HepG2 (cell line): Measurements from ENCODE around the gene IQSEC1. TPM values are rescaled to one million over a fixed set of nuclear protein-coding genes. Genes with fewer than 3 reads are reported as not detected.

Experiments used
- HOXA7 ChIP-seq: sonication (generic); formaldehyde crosslinking; IDR thresholded peaks from 2 replicates; pipeline ENCODE4 v1.8.1; 2022; ENCODE audit warnings: mild to moderate bottlenecking, missing genetic modification reagents, moderate library complexity
- KDM6A ChIP-seq: IDR thresholded peaks from 2 replicates; pipeline ENCODE4 v1.6.1; 2016; ENCODE audit warnings: low read depth
- NCOR1 ChIP-seq: fragments of 200-600 bp; sonication (generic); IDR thresholded peaks from 2 replicates; pipeline ENCODE4 v1.7.0; 2017; ENCODE audit warnings: antibody characterized with exemption, low read length, borderline replicate concordance
- ZFP36 ChIP-seq: fragments of 150-350 bp; IDR thresholded peaks from 2 replicates; pipeline ENCODE4 v1.6.1; 2018; ENCODE audit warnings: borderline replicate concordance, low read length, low read depth; ENCODE audit not compliant: partially characterized antibody
- ZNF12 ChIP-seq: sonication (generic); formaldehyde crosslinking; IDR thresholded peaks from 2 replicates; pipeline ENCODE4 v1.5.0; 2020; ENCODE audit warnings: missing genetic modification reagents
- ZNF30 ChIP-seq: sonication (generic); formaldehyde crosslinking; IDR thresholded peaks from 2 replicates; pipeline ENCODE4 v1.5.0; 2020; ENCODE audit warnings: mild to moderate bottlenecking, missing genetic modification reagents
- ZNF556 ChIP-seq: sonication (generic); formaldehyde crosslinking; IDR thresholded peaks from 2 replicates; pipeline ENCODE4 v1.4.0; 2020; ENCODE audit warnings: mild to moderate bottlenecking, missing genetic modification reagents, borderline replicate concordance
- ZSCAN12 ChIP-seq: sonication (generic); formaldehyde crosslinking; IDR thresholded peaks from 2 replicates; pipeline ENCODE4 v1.9.0; 2021; ENCODE audit warnings: mild to moderate bottlenecking, missing genetic modification reagents
- polyA plus RNA-seq, 8 experiments: library from polyadenylated mRNA; depleted of rRNA in 3 of 8; stranded (reverse) in 7 of 8; unstranded in 1 of 8; fragments of >200 nt; fragmentation: Illumina TruSeq in 4 of 8; extraction: Trizol in 4 of 8; gene quantifications; 2 replicates each; pipeline versions ENCODE4 v1.2.1 to v1.2.3, GENCODE V29; 2011 to 2016; ENCODE audit warnings: low read depth in 4 of 8, missing spikeins in 1 of 8, mixed read lengths in 1 of 8; ENCODE audit not compliant: insufficient read depth in 1 of 8
- total RNA-seq, 5 experiments: library from RNA; depleted of rRNA; stranded (reverse); fragments of >200 nt; fragmentation: Illumina TruSeq; extraction: Trizol; gene quantifications; 2 replicates each; pipeline ENCODE4 v1.2.3, GENCODE V29; 2016; ENCODE audit warnings: low read depth in 1 of 5
- TF ChIP-seq, protein P1 (sequence below): sonication (generic); formaldehyde crosslinking; IDR thresholded peaks from 2 replicates; pipeline ENCODE4 v1.5.0; 2020; ENCODE audit warnings: mild to moderate bottlenecking, missing genetic modification reagents, moderate library complexity
- TF ChIP-seq, protein P2 (sequence below), 2 experiments: sonication (generic) in 1 of 2; formaldehyde crosslinking in 1 of 2; IDR thresholded peaks; 2 replicates each; pipeline versions ENCODE4 v1.4.0 to v1.6.1; 2018 to 2020; ENCODE audit warnings: missing genetic modification reagents in 2 of 2, borderline replicate concordance in 1 of 2, low read depth in 1 of 2, mild to moderate bottlenecking in 1 of 2, missing biosample characterization in 1 of 2
- TF ChIP-seq, protein P3 (sequence below): sonication (generic); formaldehyde crosslinking; IDR thresholded peaks from 2 replicates; pipeline ENCODE4 v1.9.0; 2022; ENCODE audit warnings: missing genetic modification reagents, mild to moderate bottlenecking, borderline replicate concordance
- TF ChIP-seq, protein P4 (sequence below): sonication (generic); formaldehyde crosslinking; IDR thresholded peaks from 2 replicates; pipeline ENCODE4 v1.9.0; 2021; ENCODE audit warnings: mild to moderate bottlenecking, missing genetic modification reagents
- TF ChIP-seq, protein P5 (sequence below): IDR thresholded peaks from 2 replicates; pipeline ENCODE4 v1.6.1; 2016; ENCODE audit warnings: low read depth

IQSEC1 gene
- total and polyA plus RNA-seq, 2 of the 13 experiments (the other 11 are each of a cell fraction or from before 2014, with no cell fraction given): 17.4 to 20.2 TPM

DNA sequence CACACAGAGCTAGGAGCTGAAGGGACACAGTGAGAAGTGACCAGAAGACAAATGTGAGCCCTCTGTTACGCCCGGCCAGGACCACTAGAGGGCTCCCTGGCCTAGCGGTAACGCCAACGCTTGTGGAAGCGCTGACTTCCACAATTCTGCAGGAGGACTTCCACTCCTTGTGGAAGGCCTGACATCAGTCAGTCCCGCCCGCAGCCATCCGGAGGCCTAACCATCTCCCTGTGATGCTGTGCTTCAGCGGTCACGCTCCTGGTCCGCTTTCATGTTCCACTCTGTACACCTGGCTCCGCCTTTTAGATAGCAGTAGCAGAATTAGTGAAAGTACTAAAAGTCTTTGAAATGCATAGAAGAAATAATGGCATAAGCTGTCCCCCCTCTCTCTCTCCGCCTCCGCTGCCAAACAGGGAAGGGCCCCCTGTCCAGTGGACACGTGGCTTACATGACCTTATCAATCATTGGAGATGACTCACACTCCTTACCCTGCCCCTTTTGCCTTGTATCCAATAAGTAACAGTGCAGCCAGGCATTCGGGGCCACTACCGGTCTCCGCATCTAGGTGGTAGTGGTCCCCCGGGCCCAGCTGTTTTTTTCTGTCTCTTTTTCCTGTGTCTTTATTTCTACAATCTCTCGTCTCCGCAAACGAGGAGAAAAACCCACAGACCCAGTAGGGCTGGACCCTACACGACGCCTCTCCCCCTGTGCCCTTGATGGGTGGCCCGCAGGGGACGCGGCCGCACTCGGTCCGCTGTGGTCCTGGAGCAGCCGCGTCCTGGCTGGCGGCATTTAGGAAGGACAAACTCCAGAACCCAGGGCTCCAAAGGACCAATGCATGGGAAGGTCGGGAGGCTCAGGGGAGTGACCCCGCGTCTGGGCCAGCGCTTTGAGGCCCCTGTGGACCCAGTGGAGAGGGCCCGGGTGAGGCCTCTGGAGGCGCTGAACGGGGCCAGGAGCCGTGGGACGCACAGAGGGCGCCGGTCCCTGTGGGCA is 204.9 kb downstream of the IQSEC1 start (continued):
- TF ChIP-seq, protein P1, sequence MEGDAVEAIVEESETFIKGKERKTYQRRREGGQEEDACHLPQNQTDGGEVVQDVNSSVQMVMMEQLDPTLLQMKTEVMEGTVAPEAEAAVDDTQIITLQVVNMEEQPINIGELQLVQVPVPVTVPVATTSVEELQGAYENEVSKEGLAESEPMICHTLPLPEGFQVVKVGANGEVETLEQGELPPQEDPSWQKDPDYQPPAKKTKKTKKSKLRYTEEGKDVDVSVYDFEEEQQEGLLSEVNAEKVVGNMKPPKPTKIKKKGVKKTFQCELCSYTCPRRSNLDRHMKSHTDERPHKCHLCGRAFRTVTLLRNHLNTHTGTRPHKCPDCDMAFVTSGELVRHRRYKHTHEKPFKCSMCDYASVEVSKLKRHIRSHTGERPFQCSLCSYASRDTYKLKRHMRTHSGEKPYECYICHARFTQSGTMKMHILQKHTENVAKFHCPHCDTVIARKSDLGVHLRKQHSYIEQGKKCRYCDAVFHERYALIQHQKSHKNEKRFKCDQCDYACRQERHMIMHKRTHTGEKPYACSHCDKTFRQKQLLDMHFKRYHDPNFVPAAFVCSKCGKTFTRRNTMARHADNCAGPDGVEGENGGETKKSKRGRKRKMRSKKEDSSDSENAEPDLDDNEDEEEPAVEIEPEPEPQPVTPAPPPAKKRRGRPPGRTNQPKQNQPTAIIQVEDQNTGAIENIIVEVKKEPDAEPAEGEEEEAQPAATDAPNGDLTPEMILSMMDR: peak; percentile 95
- TF ChIP-seq ZFP36 (no peak), ZNF556 (CRISPR knock-in tag) (0 out of 2 replicates have a peak, but pooled peaks have one; percentile 53), ZSCAN12 (CRISPR knock-in tag) (no peak), ZNF12 (CRISPR knock-in tag) (no peak), ZNF30 (CRISPR knock-in tag) (no peak), NCOR1 (no peak), HOXA7 (no peak), KDM6A (CRISPR knock-in tag) (no peak)
- TF ChIP-seq, protein P2, sequence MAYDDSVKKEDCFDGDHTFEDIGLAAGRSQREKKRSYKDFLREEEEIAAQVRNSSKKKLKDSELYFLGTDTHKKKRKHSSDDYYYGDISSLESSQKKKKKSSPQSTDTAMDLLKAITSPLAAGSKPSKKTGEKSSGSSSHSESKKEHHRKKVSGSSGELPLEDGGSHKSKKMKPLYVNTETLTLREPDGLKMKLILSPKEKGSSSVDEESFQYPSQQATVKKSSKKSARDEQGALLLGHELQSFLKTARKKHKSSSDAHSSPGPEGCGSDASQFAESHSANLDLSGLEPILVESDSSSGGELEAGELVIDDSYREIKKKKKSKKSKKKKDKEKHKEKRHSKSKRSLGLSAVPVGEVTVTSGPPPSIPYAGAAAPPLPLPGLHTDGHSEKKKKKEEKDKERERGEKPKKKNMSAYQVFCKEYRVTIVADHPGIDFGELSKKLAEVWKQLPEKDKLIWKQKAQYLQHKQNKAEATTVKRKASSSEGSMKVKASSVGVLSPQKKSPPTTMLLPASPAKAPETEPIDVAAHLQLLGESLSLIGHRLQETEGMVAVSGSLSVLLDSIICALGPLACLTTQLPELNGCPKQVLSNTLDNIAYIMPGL (CRISPR knock-in tag; IDR thresholded peaks at IDR 0.05; ENCODE audit: borderline replicate concordance in 1 of 2, low read depth in 1 of 2): peak in 1 of 2 experiments; percentile 59; a peak in 1 of 4 replicates
- TF ChIP-seq, protein P3, sequence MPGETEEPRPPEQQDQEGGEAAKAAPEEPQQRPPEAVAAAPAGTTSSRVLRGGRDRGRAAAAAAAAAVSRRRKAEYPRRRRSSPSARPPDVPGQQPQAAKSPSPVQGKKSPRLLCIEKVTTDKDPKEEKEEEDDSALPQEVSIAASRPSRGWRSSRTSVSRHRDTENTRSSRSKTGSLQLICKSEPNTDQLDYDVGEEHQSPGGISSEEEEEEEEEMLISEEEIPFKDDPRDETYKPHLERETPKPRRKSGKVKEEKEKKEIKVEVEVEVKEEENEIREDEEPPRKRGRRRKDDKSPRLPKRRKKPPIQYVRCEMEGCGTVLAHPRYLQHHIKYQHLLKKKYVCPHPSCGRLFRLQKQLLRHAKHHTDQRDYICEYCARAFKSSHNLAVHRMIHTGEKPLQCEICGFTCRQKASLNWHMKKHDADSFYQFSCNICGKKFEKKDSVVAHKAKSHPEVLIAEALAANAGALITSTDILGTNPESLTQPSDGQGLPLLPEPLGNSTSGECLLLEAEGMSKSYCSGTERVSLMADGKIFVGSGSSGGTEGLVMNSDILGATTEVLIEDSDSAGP (CRISPR knock-in tag): peak; percentile 56; the same call in 1 of the 2 replicates
- TF ChIP-seq, protein P4, sequence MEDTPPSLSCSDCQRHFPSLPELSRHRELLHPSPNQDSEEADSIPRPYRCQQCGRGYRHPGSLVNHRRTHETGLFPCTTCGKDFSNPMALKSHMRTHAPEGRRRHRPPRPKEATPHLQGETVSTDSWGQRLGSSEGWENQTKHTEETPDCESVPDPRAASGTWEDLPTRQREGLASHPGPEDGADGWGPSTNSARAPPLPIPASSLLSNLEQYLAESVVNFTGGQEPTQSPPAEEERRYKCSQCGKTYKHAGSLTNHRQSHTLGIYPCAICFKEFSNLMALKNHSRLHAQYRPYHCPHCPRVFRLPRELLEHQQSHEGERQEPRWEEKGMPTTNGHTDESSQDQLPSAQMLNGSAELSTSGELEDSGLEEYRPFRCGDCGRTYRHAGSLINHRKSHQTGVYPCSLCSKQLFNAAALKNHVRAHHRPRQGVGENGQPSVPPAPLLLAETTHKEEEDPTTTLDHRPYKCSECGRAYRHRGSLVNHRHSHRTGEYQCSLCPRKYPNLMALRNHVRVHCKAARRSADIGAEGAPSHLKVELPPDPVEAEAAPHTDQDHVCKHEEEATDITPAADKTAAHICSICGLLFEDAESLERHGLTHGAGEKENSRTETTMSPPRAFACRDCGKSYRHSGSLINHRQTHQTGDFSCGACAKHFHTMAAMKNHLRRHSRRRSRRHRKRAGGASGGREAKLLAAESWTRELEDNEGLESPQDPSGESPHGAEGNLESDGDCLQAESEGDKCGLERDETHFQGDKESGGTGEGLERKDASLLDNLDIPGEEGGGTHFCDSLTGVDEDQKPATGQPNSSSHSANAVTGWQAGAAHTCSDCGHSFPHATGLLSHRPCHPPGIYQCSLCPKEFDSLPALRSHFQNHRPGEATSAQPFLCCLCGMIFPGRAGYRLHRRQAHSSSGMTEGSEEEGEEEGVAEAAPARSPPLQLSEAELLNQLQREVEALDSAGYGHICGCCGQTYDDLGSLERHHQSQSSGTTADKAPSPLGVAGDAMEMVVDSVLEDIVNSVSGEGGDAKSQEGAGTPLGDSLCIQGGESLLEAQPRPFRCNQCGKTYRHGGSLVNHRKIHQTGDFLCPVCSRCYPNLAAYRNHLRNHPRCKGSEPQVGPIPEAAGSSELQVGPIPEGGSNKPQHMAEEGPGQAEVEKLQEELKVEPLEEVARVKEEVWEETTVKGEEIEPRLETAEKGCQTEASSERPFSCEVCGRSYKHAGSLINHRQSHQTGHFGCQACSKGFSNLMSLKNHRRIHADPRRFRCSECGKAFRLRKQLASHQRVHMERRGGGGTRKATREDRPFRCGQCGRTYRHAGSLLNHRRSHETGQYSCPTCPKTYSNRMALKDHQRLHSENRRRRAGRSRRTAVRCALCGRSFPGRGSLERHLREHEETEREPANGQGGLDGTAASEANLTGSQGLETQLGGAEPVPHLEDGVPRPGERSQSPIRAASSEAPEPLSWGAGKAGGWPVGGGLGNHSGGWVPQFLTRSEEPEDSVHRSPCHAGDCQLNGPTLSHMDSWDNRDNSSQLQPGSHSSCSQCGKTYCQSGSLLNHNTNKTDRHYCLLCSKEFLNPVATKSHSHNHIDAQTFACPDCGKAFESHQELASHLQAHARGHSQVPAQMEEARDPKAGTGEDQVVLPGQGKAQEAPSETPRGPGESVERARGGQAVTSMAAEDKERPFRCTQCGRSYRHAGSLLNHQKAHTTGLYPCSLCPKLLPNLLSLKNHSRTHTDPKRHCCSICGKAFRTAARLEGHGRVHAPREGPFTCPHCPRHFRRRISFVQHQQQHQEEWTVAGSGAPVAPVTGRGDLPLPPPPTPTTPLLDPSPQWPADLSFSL: no peak
- TF ChIP-seq, protein P5, sequence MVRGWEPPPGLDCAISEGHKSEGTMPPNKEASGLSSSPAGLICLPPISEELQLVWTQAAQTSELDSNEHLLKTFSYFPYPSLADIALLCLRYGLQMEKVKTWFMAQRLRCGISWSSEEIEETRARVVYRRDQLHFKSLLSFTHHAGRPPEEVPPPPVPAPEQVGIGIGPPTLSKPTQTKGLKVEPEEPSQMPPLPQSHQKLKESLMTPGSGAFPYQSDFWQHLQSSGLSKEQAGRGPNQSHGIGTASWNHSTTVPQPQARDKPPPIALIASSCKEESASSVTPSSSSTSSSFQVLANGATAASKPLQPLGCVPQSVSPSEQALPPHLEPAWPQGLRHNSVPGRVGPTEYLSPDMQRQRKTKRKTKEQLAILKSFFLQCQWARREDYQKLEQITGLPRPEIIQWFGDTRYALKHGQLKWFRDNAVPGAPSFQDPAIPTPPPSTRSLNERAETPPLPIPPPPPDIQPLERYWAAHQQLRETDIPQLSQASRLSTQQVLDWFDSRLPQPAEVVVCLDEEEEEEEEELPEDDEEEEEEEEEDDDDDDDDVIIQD: no peak
